Fibroblast of lung (primary cell): ENCODE results near the gene TM9SF1.

ENCODE experiments used
- EZH2 ChIP-seq: IDR thresholded peaks from 2 replicates; pipeline ENCODE4 v1.5.1; 2012; ENCODE audit warnings: low read length, control low read depth, mild to moderate bottlenecking; ENCODE audit errors: missing control alignments
- TF ChIP-seq, protein P1 (sequence below), 2 donors: IDR thresholded peaks in 1 of 2; conservative IDR thresholded peaks in 1 of 2; 1 replicate in 1 of 2; 2 replicates in 1 of 2; pipeline ENCODE4 v1.5.1; 2011 to 2012; ENCODE audit warnings: low read length in 2 of 2, control low read depth in 1 of 2, inconsistent platforms in 1 of 2, low read depth in 1 of 2, mild to moderate bottlenecking in 1 of 2

- TF ChIP-seq, protein P1, sequence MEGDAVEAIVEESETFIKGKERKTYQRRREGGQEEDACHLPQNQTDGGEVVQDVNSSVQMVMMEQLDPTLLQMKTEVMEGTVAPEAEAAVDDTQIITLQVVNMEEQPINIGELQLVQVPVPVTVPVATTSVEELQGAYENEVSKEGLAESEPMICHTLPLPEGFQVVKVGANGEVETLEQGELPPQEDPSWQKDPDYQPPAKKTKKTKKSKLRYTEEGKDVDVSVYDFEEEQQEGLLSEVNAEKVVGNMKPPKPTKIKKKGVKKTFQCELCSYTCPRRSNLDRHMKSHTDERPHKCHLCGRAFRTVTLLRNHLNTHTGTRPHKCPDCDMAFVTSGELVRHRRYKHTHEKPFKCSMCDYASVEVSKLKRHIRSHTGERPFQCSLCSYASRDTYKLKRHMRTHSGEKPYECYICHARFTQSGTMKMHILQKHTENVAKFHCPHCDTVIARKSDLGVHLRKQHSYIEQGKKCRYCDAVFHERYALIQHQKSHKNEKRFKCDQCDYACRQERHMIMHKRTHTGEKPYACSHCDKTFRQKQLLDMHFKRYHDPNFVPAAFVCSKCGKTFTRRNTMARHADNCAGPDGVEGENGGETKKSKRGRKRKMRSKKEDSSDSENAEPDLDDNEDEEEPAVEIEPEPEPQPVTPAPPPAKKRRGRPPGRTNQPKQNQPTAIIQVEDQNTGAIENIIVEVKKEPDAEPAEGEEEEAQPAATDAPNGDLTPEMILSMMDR (conservative IDR thresholded peaks at IDR 0.05 in 1 of 2, IDR thresholded peaks at IDR 0.05 in 1 of 2; ENCODE audit: low read depth in 1 of 2, low read length in 2 of 2), result no peak
- no peak for TF ChIP-seq EZH2
Observed at GRCh38 chr14:24177891-24178290, 17.4 kb downstream of the TM9SF1 start.
